Measurements from ENCODE around the gene PIR. TPM values are rescaled to one million over a fixed set of nuclear protein-coding genes. Genes with fewer than 3 reads are reported as not detected.

PIR gene
- total RNA-seq, result under 1 TPM in 1 of 3 donors, not detected in 2; 0.57 TPM
- 0.14 TPM for total RNA-seq (2013)

DNA sequence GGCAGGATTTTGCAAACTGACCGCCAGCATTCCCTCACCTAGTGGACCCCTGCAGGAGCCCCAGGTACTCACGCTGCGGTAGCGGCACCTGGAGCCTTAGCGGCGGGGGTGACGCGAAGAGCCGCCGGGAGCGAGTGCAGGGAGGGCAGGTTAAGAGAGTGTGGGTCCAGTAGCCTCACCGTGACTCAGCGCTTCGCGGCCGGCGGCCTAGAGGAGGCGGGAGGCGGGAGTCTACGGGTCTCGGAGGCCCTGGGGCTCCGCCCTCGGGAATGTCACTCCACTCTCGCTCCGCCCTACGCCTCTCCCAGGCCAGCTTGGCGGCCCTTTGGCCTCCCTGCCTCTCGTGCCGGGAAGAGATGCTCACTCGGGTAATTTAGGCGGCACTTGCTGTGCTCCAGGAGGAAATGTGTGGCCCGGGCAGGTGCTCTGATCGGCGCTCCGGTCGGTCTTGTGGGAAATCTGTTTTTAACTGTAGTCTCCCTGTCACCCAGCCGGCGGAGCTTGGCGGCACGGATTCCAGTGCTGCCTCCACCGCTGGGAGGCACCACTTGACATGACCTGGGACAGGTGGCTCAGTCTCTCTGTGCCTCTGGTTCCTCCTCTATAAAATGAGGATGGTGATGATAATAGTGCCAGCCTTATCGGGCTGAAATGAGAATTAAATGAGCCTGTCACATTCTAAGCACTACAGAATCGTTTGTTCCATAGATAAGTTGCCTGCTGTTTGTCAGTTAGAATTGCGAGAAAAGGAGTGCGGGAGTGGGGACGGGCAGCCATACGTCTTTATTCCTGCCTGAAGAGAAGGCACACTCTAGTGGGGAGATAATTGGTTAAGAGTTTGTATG lies at the start of gene PIR:
PIR (minus strand) TSS at position 216 of the 845 bp plus-strand sequence. CDS start 2,076 bp downstream, outside the sequence.
- intact Hi-C loops (cut with micrococcal nuclease), result loop anchor here (10.0 kb wide), 1 partner anchor 1201 kb away; no protein-coding TSS in a partner anchor

DNA sequence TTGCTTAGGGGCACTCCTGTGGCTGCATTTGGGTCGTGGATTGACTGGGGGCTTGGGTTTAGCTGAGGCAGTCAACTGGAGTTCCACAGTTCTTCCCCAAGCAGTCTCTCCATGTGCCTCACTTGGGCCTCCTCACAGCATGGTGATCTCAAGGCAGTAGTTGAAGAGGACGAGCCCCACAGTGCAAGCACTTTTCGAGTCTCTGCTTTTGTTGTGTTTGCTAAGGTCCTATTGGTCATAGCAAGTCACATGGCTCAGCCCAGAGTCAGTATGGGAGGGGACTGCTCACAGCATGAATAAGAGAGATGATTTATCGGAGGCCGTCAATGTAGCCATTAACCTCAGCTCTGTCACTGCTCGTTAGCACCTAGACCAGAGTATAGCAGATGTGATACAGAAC lies 37.2 kb upstream of the PIR start:
- no peak overlapping the region for H3K4me3 Mint-ChIP-seq
- no peaks in the 10 kb centered on the region for H3K36me3 Mint-ChIP-seq
- Histone ChIP-seq H3K27me3 (ENCODE audit: control insufficient read depth, insufficient read depth, low read length) (no peaks in the 10 kb centered on the region), H3K4me1 (ENCODE audit: control insufficient read depth, insufficient read depth, low read length) (no peaks in the 10 kb centered on the region), H3K36me3 (ENCODE audit: control insufficient read depth, insufficient read depth, low read length) (no peaks in the 10 kb centered on the region), H3K4me3 (ENCODE audit: low read length) (no peak overlapping the region), H3K9me3 (ENCODE audit: control insufficient read depth, insufficient read depth, low read length) (no peaks in the 10 kb centered on the region), H3K27ac (ENCODE audit: low read length) (no peak overlapping the region)
- peaks cover 0 to 47% of the 10 kb centered on the region in 2 donors for H3K27me3 Mint-ChIP-seq (ENCODE audit: low read depth in 2 of 2)
- TF ChIP-seq, protein P1, sequence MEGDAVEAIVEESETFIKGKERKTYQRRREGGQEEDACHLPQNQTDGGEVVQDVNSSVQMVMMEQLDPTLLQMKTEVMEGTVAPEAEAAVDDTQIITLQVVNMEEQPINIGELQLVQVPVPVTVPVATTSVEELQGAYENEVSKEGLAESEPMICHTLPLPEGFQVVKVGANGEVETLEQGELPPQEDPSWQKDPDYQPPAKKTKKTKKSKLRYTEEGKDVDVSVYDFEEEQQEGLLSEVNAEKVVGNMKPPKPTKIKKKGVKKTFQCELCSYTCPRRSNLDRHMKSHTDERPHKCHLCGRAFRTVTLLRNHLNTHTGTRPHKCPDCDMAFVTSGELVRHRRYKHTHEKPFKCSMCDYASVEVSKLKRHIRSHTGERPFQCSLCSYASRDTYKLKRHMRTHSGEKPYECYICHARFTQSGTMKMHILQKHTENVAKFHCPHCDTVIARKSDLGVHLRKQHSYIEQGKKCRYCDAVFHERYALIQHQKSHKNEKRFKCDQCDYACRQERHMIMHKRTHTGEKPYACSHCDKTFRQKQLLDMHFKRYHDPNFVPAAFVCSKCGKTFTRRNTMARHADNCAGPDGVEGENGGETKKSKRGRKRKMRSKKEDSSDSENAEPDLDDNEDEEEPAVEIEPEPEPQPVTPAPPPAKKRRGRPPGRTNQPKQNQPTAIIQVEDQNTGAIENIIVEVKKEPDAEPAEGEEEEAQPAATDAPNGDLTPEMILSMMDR (IDR thresholded peaks at IDR 0.05), result no peak
- intact Hi-C loops (cut with micrococcal nuclease), result no loop called here
- ATAC-seq (no peak), DNase-seq (no peak)
- no peak overlapping the region for H3K27ac Mint-ChIP-seq
- 85% methylated on average over 6 of the region's 6 CpGs for WGBS (ENCODE audit: insufficient coverage)
- H3K9me3 Mint-ChIP-seq, result no peaks in the 10 kb centered on the region
- H3K4me1 Mint-ChIP-seq, result no peaks in the 10 kb centered on the region

More for the DNA sequence above, at the start of gene PIR:
- H3K36me3 Mint-ChIP-seq, result no peaks in the 10 kb centered on the region
- TF ChIP-seq, protein P1 (IDR thresholded peaks at IDR 0.05), result no peak
- Histone ChIP-seq H3K36me3 (ENCODE audit: control insufficient read depth, insufficient read depth, low read length) (no peaks in the 10 kb centered on the region), H3K4me3 (ENCODE audit: low read length) (peak within 1 kb of the TSS; percentile 43), H3K27me3 (ENCODE audit: control insufficient read depth, insufficient read depth, low read length) (no peaks in the 10 kb centered on the region), H3K27ac (ENCODE audit: low read length) (no peak within 1 kb of the TSS), H3K9me3 (ENCODE audit: control insufficient read depth, insufficient read depth, low read length) (no peaks in the 10 kb centered on the region), H3K4me1 (ENCODE audit: control insufficient read depth, insufficient read depth, low read length) (peaks cover 8% of the 10 kb centered on the region)
- peaks cover 5 to 44% of the 10 kb centered on the region in 2 donors for H3K27me3 Mint-ChIP-seq (ENCODE audit: low read depth in 2 of 2)
- peak within 1 kb of the TSS; percentile 25 to 47 for H3K27ac Mint-ChIP-seq
- 6% methylated on average over 47 of the region's 47 CpGs for WGBS (ENCODE audit: insufficient coverage)
- peaks cover 13 to 18% of the 10 kb centered on the region in 2 donors for H3K4me1 Mint-ChIP-seq
- ATAC-seq (peak; percentile 91 to 97 (median 93)), DNase-seq (peak; percentile 34 to 47)
- no peaks in the 10 kb centered on the region for H3K9me3 Mint-ChIP-seq
- peak within 1 kb of the TSS; percentile 83 for H3K4me3 Mint-ChIP-seq

DNA sequence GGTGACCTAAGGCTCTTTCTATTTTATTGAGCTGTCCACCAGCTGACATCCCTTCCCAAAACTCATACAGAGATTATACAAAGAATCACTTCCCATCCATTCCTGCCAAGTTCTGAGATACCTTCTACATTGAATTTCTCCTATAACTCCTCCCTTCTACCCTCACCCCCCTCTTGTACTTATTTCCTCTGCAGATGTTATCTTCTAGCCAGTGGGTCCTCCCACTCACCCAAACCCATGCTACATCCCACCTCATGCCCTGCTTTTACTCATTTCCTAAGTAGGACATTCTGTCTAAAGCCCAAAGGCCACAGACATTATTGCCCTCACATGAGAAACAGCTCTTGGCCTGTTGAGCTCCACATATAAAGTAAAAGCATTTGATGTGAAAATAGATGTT lies 36.0 kb upstream of the PIR start:
- H3K4me1 Mint-ChIP-seq, result no peaks in the 10 kb centered on the region
- no peaks in the 10 kb centered on the region for H3K9me3 ChIP-seq (ENCODE audit: control insufficient read depth, insufficient read depth, low read length)
- ATAC-seq, result no peak
- H3K9me3 Mint-ChIP-seq, result no peaks in the 10 kb centered on the region
- no peaks in the 10 kb centered on the region for H3K36me3 ChIP-seq (ENCODE audit: control insufficient read depth, insufficient read depth, low read length)
- peaks cover 0 to 45% of the 10 kb centered on the region in 2 donors for H3K27me3 Mint-ChIP-seq (ENCODE audit: low read depth in 2 of 2)
- H3K4me3 ChIP-seq (ENCODE audit: low read length), result no peak overlapping the region
- intact Hi-C loops (cut with micrococcal nuclease), result no loop called here
- H3K27ac Mint-ChIP-seq, result no peak overlapping the region
- no peak overlapping the region for H3K4me3 Mint-ChIP-seq
- H3K36me3 Mint-ChIP-seq, result no peaks in the 10 kb centered on the region
- no peak overlapping the region for H3K27ac ChIP-seq (ENCODE audit: low read length)
- DNase-seq, result no peak
- H3K27me3 ChIP-seq (ENCODE audit: control insufficient read depth, insufficient read depth, low read length), result no peaks in the 10 kb centered on the region
- TF ChIP-seq, protein P1 (IDR thresholded peaks at IDR 0.05), result no peak
- H3K4me1 ChIP-seq (ENCODE audit: control insufficient read depth, insufficient read depth, low read length), result no peaks in the 10 kb centered on the region

Measured in natural killer cell (primary cell).